Muscle of leg (tissue), 11 donors: ENCODE measurements around the gene NCOA4. TPM values are rescaled to one million over a fixed set of nuclear protein-coding genes. Genes with fewer than 3 reads are reported as not detected.
"Not testable (repeated sequence)": the region's sequence is repeated elsewhere in the genome, so short reads cannot be mapped to it uniquely, and the experiment has no call there.

Source experiments
- DNase-seq: peaks from one replicate; pipeline ENCODE4 v3.0.0; 2013
- H3K27ac ChIP-seq: one replicate; pipeline ENCODE4 v1.5.1; 2013; ENCODE audit warnings: mild to moderate bottlenecking, low read length, control low read depth
- H3K27me3 ChIP-seq: one replicate; pipeline ENCODE4 v1.6.1; 2013; ENCODE audit warnings: low read length; ENCODE audit not compliant: control insufficient read depth, insufficient read depth
- H3K36me3 ChIP-seq: one replicate; pipeline ENCODE4 v1.6.1; 2013; ENCODE audit warnings: low read length; ENCODE audit not compliant: control insufficient read depth, insufficient read depth
- H3K4me1 ChIP-seq: one replicate; pipeline ENCODE4 v1.6.1; 2013; ENCODE audit warnings: low read length; ENCODE audit not compliant: control insufficient read depth, insufficient read depth
- H3K4me3 ChIP-seq: one replicate; pipeline ENCODE4 v1.5.1; 2013; ENCODE audit warnings: low read length, control low read depth
- H3K9me3 ChIP-seq: replicated peaks from 2 replicates; pipeline ENCODE4 v1.6.1; 2013; ENCODE audit warnings: low read depth, low read length; ENCODE audit not compliant: control insufficient read depth
- WGBS: methylation state at CpG from one replicate; pipeline ENCODE4 v1.1.5; 2013; ENCODE audit warnings: missing lambda C conversion rate; ENCODE audit not compliant: insufficient coverage; 5-methylcytosine and 5-hydroxymethylcytosine counted together
- polyA plus RNA-seq, 8 donors: library from polyadenylated mRNA; unstranded; fragments of 120-200 nt; gene quantifications; one replicate each; pipeline versions ENCODE4 v1.2.1 to v1.2.3, GENCODE V29; 2013; ENCODE audit warnings: inconsistent platforms in 1 of 8, low replicate concordance in 1 of 8; ENCODE audit not compliant: insufficient read length in 8 of 8, insufficient read depth in 1 of 8
- total RNA-seq: library from RNA; stranded (reverse); fragments of 120-200 nt; gene quantifications from one replicate; pipeline ENCODE4 v1.2.4, GENCODE V29; 2013

The NCOA4 gene
- total and polyA plus RNA-seq, 9 donors: 95.3 to 135 (median 119) TPM

- not testable (repeated sequence) for H3K4me1 ChIP-seq, H3K27ac ChIP-seq, H3K4me3 ChIP-seq, H3K9me3 ChIP-seq, DNase-seq, H3K36me3 ChIP-seq, H3K27me3 ChIP-seq
- WGBS: no CpG with 5 or more reads among the region's 6 CpGs
Measured at GRCh38 chr10:45962686-45963452, 67.6 kb downstream of the NCOA4 start.

- not testable (repeated sequence) for DNase-seq, H3K36me3 ChIP-seq, H3K9me3 ChIP-seq, H3K27ac ChIP-seq, H3K27me3 ChIP-seq, H3K4me1 ChIP-seq, H3K4me3 ChIP-seq
- WGBS: no CpG with 5 or more reads among the region's 6 CpGs
Measured at GRCh38 chr10:45957928-45958327, 72.5 kb downstream of the NCOA4 start.

GRCh38 chr10:45956634-45957033 lies 73.8 kb downstream of the NCOA4 start:
- DNase-seq, H3K4me1 ChIP-seq: not testable (repeated sequence)
- no CpG with 5 or more reads among the region's 6 CpGs for WGBS

More at GRCh38 chr10:45956634-45957033, 73.8 kb downstream of the NCOA4 start:
- H3K27me3 ChIP-seq, H3K9me3 ChIP-seq, H3K4me3 ChIP-seq, H3K27ac ChIP-seq, H3K36me3 ChIP-seq: not testable (repeated sequence)

Other genes starting within 250 kb of the NCOA4 start
- gene AGAP4, start 183.1 kb downstream of the NCOA4 start, total RNA-seq: 11.0 TPM
- 10 to 100 TPM in 5 of 8 donors, 1 to 10 TPM in 3; 5.2 to 32.6 (median 15.2) TPM for gene AGAP4, start 183.1 kb downstream of the NCOA4 start, polyA plus RNA-seq
- 50.7 TPM for gene TIMM23, start 58.1 kb downstream of the NCOA4 start, total RNA-seq
- 10 to 100 TPM; 49.8 to 58.8 (median 54.5) TPM for gene TIMM23, start 58.1 kb downstream of the NCOA4 start, polyA plus RNA-seq
- not detected for gene MSMB, start 15.6 kb upstream of the NCOA4 start, total RNA-seq
- not detected for gene MSMB, start 15.6 kb upstream of the NCOA4 start, polyA plus RNA-seq